ENCODE measurements around the gene CPLX3.

DNA sequence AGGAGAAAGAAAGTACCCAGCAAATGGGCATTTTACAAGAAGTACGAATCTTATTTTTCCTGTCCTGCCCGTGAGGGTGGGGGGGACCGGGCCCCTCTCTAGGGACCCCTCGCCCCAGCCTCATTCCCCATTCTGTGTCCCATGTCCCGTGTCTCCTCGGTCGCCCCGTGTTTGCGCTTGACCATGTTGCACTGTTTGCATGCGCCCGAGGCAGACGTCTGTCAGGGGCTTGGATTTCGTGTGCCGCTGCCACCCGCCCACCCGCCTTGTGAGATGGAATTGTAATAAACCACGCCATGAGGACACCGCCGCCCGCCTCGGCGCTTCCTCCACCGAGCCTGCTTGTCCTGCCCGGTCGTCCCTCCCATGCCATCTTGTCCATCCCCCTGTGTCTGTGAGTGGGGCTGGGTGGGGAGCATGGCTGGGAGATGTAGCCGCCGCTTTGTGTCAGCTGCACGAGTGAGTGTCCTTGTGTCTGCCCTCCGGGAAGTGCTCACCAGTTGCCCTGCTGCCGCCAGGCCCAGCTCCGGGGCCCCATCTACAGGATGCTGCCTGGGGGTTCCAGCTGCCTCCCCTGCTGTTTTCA lies 23.5 kb upstream of the CPLX3 start:
- TF ChIP-seq POLR2A (IDR thresholded peaks at IDR 0.05) (no peak), POLR2AphosphoS5 (IDR thresholded peaks at IDR 0.05) (no peak), EP300 (IDR thresholded peaks at IDR 0.05; ENCODE audit: low read depth) (no peak)
- TF ChIP-seq, protein P1, sequence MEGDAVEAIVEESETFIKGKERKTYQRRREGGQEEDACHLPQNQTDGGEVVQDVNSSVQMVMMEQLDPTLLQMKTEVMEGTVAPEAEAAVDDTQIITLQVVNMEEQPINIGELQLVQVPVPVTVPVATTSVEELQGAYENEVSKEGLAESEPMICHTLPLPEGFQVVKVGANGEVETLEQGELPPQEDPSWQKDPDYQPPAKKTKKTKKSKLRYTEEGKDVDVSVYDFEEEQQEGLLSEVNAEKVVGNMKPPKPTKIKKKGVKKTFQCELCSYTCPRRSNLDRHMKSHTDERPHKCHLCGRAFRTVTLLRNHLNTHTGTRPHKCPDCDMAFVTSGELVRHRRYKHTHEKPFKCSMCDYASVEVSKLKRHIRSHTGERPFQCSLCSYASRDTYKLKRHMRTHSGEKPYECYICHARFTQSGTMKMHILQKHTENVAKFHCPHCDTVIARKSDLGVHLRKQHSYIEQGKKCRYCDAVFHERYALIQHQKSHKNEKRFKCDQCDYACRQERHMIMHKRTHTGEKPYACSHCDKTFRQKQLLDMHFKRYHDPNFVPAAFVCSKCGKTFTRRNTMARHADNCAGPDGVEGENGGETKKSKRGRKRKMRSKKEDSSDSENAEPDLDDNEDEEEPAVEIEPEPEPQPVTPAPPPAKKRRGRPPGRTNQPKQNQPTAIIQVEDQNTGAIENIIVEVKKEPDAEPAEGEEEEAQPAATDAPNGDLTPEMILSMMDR (IDR thresholded peaks at IDR 0.05), result no peak
